HG03135 (cell line): ENCODE measurements around the gene FHL2.

Experiments used
- ATAC-seq: cut with Tn5 transposase; IDR thresholded peaks from one replicate; pipeline ENCODE4 v1.9.1; 2021; ENCODE audit warnings: mild to moderate bottlenecking, moderate library complexity; ENCODE audit not compliant: unreplicated experiment

The FHL2 gene

DNA sequence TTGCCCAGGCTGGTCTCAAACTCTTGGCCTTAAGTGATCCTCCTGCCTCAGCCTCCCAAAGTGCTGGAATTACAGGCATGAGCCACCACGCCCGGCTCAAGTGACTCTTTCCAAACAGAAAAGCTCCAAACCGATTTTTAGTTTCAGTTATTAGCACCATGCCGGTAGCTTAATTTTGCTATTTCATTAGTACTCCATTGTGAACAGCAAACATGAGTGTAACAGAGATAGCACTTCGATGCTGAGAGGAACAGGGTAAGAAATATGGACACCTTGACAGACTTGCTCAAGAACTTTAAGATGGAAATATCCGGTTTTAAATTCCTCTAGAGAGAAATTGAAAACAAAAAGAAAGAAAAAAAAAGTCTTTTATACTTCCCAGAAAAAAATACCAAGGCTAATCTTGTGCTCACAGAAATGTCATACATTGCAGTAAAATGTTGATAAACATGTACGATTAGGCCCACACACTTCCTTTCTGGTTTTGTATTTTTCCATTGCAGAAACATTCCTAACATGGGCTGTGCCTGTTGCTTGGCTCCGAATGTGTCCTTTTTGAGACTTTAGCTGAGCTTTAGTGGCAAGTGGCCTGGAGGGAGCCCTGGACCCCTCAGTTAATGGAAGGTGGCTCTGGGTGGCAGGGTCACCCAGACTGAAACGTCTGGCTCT, 18.3 kb downstream of the FHL2 start:
- ATAC-seq: no peak

DNA sequence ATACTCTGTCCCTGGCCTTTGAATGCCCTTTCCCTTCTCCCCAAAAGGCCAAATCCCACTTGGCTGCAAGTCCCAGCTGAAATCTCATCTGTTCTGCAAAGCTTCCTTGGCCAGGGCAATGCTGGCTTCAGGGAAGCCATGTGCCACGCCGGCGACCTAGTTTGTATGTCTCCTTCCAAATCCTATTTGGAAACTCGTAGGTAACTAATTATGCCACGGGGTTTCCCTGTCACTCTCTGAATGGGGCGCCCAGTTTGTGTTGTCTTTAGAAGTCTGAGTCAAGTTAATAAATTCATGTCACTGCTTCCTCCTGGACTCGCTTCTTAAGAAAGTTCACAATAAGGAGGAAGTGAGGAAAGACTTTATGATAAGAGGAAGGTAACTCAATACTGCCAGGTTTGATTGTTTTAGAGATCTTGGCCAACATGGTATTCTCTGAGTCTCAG, 19.1 kb downstream of the FHL2 start:
- ATAC-seq: no peak

DNA sequence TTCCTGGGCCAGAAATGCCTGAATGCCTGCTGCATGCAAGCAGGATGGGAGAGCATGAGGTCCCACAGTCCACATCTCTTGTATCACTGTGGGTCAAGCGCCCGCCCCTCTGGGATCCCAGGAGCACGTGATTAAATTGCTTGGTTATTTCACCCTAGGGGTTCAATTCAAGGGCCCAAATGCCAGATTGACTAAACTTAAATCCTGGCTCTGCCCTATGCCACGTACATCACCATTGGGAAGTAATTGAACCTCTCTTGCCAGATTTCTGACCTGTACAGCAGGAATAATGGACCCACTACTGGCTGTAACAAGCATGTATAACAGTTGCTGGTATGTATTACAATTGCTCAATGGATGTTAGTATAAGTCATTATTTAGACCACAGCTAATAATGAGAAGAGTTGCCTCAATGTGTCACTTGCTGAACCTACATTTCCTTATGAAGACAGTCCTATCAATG, 19.9 kb downstream of the FHL2 start:
- ATAC-seq: no peak

DNA sequence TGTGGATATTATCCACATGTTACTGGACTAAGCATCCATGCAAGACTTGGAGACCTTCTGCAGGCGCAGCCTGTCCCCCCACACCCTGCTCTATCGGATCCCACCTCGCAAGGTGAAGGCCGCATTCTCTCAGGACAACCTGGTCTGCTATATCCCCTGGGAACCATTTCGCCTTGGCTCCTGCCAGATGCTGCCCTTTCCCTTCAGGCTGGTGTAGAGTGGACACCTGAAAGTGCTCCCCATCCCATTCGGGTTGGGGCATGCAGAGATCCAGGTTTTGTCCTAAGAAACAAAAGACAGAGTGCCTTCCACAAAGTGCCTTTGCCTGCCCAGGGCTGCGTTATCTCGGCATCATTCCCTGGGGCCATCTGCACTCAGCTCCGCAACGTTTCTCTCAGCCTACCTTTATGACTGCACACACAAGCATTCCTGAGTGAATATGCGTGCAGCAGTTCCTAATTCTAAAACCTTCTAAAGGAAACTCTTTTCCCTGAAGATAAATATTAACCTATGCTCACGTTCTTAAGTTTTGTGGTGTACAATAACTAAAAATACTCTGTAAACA, 20.5 kb downstream of the FHL2 start:
- ATAC-seq: no peak

DNA sequence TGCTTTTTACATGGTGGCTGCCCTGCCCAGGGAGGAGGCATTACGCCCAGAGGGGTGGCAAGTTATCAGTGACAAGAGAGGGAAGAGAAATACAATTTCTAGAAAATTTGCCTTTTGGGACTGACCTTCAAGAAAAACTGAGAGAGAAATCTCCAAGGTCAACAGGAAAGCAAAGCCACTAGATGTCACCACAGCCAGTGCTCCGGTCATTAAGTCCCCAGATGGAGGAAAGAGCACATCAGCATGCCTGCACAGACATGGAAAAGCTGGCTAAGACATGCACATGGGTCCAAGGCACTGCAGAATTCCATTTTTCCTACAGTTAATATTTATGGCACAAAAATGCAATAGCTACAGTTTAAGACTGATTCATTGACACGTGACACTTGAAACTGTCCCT, 21.0 kb downstream of the FHL2 start:
- ATAC-seq: no peak

DNA sequence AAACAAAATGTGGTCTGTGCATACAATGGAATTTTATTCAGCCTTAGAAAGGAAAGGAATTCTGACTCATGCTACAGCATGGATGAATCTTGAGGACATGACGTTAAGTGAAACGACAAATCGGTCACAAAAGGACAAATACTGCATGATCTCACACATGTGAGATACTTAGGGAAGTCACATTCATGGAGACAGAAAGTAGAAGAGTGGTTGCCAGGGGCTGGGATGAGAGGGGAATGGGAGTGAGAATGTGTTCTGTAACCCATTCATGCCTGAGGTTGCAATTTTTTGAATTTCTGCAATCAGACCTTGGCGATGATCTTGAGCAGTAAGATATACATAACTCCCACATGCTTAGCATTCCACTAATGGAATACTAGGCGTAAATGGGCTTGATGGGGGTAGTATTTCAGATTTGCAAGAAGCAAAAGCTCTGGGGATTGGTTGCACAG, 22.0 kb downstream of the FHL2 start:
- ATAC-seq: no peak

DNA sequence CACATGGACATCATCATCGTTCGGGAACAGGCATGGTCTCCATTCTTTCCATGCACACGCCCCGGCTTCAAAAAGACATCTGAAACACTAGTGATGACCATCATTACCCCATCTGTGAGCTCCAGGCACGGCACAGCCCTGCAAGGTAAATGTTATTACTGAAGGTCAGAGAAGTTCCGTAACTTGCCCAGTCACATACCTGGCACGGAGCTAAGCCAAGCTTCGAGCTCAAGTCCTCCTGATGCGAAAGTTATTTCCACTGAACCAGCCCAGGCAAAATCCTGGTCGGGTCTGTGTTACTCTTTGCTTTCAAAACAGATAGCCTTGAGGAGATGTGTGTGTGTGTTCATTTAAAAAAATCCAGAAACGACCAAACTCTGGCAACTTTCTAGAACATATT, 22.8 kb downstream of the FHL2 start:
- ATAC-seq: no peak

DNA sequence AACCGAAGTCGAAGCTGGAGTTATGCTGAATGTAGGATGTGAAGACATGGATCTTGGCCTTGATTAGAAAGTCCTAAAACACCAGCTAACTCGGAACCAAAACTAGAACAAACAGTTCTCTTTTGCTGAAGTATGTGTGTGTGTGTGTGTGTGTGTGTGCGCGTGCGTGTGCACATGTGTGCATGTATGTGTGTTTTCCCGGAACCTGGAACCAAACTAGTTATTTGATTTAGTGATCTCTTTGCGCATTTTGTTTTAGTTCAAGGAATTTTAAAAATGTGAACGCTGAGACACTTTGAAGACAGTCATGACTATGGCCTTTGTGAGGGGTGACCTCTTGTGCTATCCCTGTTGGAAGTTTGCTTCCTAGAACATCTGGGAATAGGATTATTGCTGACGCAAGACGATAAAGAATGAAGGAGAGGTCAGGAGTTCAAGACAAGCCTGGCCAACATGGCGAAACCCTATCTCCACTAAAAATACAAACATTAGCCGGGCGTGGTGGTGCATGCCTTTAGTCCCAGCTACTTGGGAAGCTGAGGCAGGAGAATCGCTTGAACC, 23.8 kb downstream of the FHL2 start:
- no peak for ATAC-seq

DNA sequence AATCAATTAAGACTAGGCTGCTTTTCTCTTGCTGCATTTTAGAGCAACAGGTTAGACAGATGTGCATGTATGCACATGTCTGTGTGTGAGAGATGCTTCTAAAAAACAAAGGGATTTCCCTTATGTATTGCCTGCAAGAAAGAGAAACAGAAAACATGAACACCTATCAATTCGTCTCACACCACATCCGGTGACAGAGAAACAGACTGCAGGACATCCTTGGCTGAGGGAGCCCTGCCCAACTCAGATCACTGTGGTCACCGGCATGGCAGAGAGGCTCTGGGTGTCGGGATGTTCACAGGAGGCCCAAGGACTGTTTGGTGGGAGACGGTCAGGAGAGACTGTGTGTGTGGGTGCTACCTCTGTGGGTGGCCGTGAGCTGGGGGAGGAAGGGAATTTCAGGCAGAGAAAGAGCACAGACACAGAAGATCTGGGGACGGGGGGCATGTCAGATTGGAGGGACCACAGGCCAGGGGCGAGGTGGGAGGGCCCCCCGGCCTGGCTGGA, 24.9 kb downstream of the FHL2 start:
- peak; percentile 64 for ATAC-seq

DNA sequence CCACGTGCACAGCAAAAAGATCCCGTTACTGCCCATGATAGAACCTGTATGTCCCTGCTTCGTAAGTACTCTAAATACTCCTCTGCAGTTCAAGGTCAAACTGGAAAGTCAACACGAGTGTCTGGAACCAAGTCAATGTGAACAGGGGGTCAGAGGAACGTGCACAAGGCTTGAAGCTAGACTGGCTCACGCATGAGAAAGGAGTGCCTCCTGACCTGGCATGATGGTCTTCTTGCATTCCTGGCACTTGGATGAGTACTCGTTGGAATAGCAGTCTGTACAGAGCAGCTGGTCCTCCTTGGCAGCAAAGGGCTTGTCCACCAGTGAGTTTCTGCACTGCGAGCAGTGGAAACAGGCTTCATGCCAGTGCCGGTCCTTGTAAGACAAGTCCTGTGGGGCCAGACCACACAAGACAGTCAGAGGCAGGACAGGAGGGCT, 25.5 kb downstream of the FHL2 start:
- ATAC-seq: no peak

DNA sequence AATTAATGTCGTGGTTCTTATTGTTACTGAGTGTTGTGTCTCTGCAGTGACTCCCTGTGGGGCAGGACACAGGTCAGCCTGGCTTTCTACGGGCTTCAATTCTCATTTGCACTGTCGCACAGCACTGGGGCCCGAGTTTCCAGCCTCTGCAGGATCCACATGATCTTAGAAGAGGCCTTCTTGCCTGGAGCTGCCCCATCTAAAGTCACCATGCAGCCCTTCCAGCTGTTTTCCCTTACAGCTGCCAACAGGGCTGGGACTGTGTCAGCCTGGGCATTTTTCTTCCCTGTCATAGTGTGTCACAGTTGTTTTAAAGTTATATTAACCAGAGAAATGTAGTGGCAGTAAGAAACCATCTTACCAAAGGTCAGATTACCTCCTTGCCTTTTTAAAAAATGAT, 27.0 kb downstream of the FHL2 start:
- ATAC-seq: no peak

DNA sequence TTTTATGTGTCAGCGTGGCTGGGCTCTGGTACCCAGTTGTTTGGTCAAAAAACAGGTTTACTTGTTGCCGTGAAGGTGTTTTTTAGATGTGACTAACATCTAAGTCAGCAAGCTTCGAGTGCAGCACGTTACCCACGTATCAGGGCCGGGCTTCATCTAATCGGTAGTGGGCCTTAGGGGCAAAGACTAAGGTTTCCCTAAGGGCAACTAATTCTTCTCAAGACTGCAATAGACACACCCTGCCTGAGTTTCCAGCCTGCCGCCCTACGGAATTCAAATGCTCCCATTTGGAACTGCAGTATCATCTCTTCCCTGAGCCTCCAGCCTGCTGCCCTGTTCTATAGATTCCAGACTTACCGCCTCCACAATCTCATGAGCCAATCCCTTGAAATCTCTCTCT, 27.7 kb downstream of the FHL2 start:
- ATAC-seq: no peak

DNA sequence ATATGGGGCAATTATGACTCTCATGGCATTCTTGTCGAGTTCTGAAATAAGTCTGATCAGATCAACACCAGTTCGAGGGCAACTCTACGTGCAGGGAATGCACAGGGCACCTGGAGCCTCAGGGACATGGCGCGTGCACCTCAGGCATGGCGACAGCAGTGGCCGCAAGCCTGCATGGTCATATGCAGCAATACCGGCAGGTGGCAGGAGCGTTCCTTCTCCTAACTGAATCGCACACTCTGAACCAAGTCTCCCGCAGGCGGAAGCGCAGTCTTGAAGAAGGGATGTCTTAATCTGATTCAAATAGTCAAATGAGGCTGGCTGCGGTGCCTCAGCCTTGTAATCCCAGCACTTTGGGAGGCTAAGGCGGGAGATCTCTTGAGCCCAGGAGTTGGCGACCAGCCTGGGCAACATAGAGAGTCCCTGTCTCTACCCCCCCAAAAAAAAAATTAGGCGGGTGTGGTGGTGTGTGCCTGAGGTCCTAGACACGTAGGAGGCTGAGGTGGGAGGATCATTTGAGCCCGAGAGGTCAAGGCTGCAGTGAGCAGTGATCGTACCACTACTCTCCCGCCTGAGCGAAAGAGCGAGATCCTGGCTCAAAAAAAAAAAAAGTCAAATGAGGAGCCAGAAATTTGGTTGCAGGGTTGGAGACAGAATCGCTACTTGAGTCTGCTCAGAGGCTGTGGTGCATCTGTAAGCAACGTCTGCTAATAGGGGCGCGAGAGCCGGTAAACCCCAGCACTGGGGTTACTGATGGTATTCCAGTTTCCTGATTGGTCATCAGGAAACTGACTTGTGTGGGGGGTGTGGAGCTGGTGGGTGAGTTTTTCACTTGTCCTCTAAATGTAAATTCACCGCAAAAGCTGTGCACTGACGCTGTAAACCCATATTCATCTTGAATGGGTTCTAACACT, 28.8 kb downstream of the FHL2 start:
- ATAC-seq: peak; percentile 96

DNA sequence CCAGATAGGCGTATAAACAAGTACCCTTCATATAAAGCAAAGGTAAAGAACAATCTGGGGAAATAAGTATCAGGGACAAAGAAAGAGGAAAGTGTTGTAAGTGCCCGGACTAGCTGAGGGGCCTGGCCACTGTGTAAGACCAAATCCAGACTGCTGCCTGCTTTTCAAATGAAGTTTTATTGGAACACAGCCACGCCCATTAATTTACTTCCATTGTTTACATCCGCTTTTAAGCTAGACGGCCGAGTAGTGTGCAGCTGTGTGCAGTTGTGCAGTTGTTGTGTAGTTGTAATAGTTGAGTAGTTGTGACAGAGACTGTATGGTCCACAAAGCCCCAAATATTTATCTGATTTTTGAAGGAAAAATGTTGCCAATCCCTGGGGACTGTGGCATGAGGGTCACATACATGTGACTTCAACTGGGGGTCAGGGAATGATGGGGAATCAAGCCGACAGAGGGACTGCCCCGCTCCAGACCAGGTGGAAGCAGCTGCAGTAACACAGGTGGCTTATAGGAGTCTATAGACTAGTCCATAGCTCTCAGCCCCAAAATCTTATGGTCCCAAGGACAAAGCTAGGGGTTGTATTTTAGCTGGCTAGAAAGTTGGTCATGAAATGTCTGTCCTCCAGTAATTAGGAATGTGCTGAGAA, 30.0 kb downstream of the FHL2 start:
- ATAC-seq: no peak

DNA sequence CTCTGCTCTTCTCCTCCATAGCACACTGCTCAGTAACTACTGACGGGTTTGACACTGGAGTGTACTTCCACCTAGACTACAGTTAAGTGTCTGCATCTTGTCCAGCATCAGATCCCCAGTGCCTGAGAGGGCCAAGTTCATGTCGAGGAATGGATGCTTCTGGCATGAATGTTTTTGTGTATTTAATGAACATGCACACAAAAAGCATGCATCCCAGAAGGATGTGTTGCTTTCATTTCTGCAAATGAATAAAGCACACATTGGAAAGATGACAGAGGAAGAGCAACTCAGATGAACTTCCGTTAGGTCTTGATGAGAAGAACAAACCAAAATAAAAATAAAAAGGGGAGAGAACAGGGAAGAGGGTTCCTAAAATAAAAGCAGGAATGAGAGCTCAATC, 33.6 kb downstream of the FHL2 start:
- ATAC-seq: no peak

DNA sequence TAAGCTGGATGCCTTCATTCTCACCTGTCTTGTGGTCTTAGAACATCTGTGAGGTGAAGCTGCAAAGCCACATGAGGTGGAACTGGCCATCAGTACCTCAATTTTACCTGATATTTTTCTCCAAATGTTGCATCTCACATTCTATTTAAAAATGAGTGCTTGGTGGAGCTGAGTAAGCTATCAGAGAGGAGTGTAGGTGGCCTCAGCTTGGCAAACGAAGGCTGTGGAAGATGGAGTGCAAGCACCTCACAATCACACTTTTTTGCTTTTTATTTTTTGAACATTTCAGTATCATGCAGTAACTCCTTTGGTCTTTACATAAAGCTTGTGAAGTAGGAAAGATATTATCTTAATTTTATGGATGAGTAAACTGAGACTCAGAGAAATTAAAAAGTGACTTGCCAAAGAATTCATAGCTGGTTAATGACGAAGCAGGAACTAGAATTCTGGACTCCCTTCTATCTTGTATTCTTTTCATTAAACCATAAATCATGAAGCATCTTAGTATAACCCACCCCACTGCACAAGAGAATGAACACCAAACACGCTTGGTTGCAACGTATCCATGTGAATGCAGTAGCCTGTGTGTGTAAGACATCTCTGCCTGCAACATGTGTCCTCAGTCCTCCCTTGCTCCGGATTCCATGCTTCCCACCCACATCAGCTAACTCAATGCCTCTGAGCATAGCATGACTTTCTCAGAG, 34.3 kb downstream of the FHL2 start:
- no peak for ATAC-seq

DNA sequence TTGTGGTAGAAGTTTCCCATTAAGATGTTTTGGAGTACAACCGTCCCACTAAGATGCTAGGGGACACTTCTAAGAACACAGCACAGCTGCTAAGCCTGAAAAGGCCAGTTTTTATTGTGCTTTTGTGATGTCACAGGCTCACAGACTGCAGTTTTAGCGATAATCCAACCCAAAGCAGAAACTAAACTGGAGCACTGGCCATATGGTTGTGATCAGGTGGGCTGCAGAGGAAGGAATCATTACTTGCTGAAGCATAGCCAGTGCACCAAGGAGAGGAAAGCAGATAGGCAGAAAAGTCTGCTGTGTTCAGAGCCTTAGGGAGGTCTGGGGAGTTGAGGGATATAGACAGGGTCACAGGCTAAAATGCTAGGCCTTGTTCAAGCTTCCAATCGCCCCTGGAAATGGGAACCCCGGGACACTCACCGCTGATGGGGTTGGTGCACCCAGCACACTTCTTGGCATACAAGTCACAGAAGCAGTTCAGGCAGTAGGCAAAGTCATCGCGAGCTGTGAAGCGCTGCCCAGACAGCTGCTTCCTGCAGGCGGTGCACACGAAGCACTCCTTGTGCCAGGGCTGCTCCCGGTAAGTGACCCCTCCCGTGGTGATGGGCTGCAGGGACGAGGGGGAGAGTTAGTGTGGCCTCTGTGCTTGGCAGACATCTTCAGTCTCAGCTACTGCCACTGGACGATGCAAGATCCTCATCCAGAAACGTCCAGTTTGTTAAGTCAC, 35.8 kb downstream of the FHL2 start:
- no peak for ATAC-seq

DNA sequence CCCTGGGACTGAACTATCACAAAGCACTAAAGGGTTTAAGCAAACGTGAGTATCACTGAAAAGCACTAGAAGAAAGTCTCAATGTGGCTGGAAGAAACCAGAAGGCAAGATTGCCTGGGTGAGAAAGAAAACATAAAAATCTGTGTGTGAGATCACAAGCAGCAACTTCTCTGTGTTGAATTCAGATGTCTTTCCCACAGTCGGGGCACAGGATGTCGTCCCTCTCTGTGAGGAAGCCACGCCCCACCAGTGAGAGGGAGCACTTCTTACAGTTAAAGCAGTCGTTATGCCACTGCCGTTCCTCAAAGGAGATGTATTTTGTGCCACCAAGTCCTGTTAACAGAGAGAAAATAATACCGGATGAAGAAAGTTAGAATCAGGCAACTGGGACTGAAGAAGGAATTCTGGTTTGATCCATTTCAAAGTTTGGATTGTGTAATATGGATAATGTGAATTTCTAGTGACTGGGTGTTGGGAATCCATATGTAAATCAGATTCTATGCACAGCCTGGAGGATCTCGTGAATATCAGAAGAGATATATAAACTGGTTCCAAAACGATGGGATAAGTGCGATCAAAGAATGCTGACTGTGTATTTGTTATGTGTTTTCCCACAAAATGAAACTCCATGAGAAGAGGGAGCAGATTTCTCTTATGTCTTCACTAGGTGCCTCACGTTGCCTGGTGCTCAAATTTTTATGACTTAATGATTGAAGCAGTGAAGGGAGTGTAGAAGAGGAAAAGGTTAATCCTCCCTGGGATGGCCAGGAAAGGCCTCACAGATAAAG, 37.6 kb downstream of the FHL2 start:
- ATAC-seq: no peak

DNA sequence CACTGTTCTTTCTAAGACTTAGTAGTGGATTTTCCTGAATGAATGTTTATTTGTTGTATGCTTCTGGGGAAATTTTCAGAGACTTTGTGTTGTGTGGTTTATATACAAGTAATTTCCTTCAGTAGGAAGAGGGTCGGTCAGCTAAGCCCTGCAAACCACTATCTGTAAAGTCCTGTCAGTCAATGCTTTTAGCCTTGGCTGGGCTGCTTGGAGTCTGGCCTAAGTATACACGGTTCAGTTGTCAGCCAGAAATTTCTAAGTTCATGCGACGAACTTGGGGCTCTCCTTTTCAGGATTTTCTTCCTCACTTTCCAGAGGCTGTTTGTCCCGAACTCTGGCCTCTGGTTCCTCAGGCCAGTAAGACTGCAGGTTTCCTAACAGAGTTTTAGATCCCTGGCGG, 40.3 kb downstream of the FHL2 start:
- ATAC-seq: no peak
